ENCODE results near the gene CFAP46. TPM values are rescaled to one million over a fixed set of nuclear protein-coding genes. Genes with fewer than 3 reads are reported as not detected.
A peak's percentile ranks its signal among the peaks of the same experiment; 100 is the strongest.
"Not testable (repeated sequence)": the region's sequence is repeated elsewhere in the genome, so short reads cannot be mapped to it uniquely, and the experiment has no call there.

CFAP46 gene
- total and polyA plus RNA-seq, 2 experiments from 2014 or later, result 0.20 to 0.22 TPM

DNA sequence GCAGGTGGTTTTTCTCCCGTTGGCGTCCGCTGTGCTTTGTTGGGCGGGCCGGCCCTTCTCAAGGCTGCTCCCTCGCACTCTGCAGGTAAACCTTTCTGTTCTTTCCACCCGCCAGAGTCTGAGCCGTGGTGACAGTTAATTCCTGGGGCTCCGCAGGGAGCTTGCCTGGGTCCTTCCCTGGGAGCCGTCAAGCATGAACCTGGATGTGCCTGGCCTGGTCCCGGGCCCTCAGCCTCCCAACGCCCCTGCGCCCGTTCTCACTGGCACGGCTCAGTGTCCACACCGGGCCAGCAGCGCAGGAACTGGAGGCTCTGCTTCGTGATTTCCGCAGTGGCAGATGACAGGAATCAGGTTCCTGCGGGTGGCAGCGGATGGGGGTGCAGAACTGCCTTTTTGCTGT lies 145.5 kb downstream of the CFAP46 start:
- Histone ChIP-seq H3K4me2 (ENCODE audit: unreplicated experiment) (no peak overlapping the region), H3K27me3 (replicated peaks; ENCODE audit: insufficient read depth) (peaks cover 6% of the 10 kb centered on the region), H3K9me2 (ENCODE audit: insufficient read depth) (no peaks in the 10 kb centered on the region), H3K79me2 (ENCODE audit: insufficient read depth) (no peaks in the 10 kb centered on the region), H3K4me1 (ENCODE audit: insufficient read depth) (no peaks in the 10 kb centered on the region), H3K4me3 (no peak overlapping the region), H3F3A (ENCODE audit: insufficient read depth) (no peaks in the 10 kb centered on the region), H3K9me3 (ENCODE audit: low read depth) (no peaks in the 10 kb centered on the region), H4K20me1 (ENCODE audit: insufficient read depth) (no peaks in the 10 kb centered on the region), H3K9ac (no peak overlapping the region), H3K36me3 (ENCODE audit: low read depth) (no peaks in the 10 kb centered on the region), H2AFZ (no peak overlapping the region), H3K27ac (no peak overlapping the region)
- TF ChIP-seq EZH2phosphoT487 (IDR thresholded peaks at IDR 0.05; ENCODE audit: insufficient read depth, low read depth), result no peak
- TF ChIP-seq EZH2 (IDR thresholded peaks at IDR 0.05; ENCODE audit: insufficient read depth, poor library complexity, severe bottlenecking), result no peak
- DNase-seq, result no peak
- in situ Hi-C loops (cut with MboI), result no loop called here
- 73 to 76% methylated on average over 21 of the region's 21 CpGs for WGBS, 2 experiments (ENCODE audit: low coverage in 1 of 2, low lambda C conversion rate in 2 of 2, missing lambda C conversion rate in 2 of 2)

DNA sequence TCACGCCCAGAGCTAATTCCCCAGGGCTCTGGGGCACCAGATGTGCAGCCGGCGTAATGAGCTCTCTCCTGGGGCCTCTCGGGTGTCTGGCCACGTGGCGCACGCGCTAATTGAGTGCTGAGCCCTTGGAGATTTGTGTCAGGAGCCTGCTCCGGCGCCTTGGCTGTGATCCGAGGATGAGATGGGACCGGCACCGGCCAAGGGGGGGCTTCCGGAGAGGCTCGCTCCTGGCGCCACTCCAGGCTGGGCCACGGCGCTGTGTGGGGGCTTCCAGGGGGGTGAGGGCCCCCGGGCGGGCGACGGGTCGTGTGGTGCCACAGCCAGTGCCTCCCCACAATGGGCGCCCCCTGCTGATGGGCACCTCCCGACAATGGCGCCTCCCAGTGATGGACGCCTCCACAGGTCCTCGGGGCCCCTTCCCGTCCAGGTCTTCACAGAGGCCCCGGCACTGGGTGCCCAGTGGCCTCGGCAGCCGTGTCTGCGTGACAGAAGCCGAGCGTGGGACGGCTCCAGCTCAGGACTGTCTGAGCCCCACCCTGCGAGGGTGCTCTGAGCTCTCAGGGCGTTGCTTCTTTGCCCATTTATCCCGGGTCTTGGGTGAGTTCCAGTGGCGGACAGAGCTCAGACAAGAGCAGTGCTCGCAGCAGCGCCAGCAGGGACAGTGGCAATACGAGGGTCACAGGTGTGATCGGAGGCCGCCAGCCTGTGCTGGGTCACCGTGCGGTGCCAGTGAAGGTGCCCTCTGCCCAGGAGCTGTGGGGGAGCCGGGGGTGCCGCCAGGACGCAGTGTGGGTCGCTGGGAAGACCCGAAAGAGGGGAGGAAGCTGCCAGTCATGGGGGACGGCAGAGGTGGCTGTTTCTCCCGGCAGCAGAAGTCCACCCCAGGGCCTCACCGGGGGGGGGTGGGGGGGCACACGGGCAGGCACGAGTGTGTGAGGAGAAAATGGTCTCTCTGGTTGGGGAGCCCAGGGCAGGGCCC lies 148.2 kb downstream of the CFAP46 start:
- TF ChIP-seq EZH2phosphoT487 (IDR thresholded peaks at IDR 0.05; ENCODE audit: insufficient read depth, low read depth) (no peak), EZH2 (IDR thresholded peaks at IDR 0.05; ENCODE audit: insufficient read depth, poor library complexity, severe bottlenecking) (no peak)
- Histone ChIP-seq H2AFZ (no peak overlapping the region), H3K4me2 (ENCODE audit: unreplicated experiment) (no peak overlapping the region), H3K4me3 (no peak overlapping the region), H3K4me1 (ENCODE audit: insufficient read depth) (no peaks in the 10 kb centered on the region), H3K9me2 (ENCODE audit: insufficient read depth) (no peaks in the 10 kb centered on the region), H3K9me3 (ENCODE audit: low read depth) (no peaks in the 10 kb centered on the region), H3K79me2 (ENCODE audit: insufficient read depth) (no peaks in the 10 kb centered on the region), H3K27me3 (replicated peaks; ENCODE audit: insufficient read depth) (peaks cover 15% of the 10 kb centered on the region), H3K9ac (no peak overlapping the region), H3K27ac (no peak overlapping the region), H4K20me1 (ENCODE audit: insufficient read depth) (no peaks in the 10 kb centered on the region), H3K36me3 (ENCODE audit: low read depth) (no peaks in the 10 kb centered on the region), H3F3A (ENCODE audit: insufficient read depth) (no peaks in the 10 kb centered on the region)
- in situ Hi-C loops (cut with MboI), result no loop called here
- peak; percentile 30 for DNase-seq
- 34 to 47% methylated on average over 37 to 53 of the region's 57 CpGs for whole genome bisulfite sequencing, 2 experiments (ENCODE audit: low coverage in 1 of 2, low lambda C conversion rate in 2 of 2, missing lambda C conversion rate in 2 of 2)

- Histone ChIP-seq H3K4me1 (ENCODE audit: insufficient read depth) (no peaks in the 10 kb centered on the region), H3F3A (ENCODE audit: insufficient read depth) (no peaks in the 10 kb centered on the region), H3K36me3 (ENCODE audit: low read depth) (no peaks in the 10 kb centered on the region), H3K9me3 (ENCODE audit: low read depth) (no peaks in the 10 kb centered on the region), H3K9ac (no peak overlapping the region), H3K9me2 (ENCODE audit: insufficient read depth) (no peaks in the 10 kb centered on the region), H3K4me3 (no peak overlapping the region), H2AFZ (no peak overlapping the region), H3K27me3 (replicated peaks; ENCODE audit: insufficient read depth) (peaks cover 23% of the 10 kb centered on the region), H4K20me1 (ENCODE audit: insufficient read depth) (no peaks in the 10 kb centered on the region), H3K27ac (no peak overlapping the region), H3K4me2 (ENCODE audit: unreplicated experiment) (no peak overlapping the region), H3K79me2 (ENCODE audit: insufficient read depth) (no peaks in the 10 kb centered on the region)
- in situ Hi-C loops (cut with MboI), result no loop called here
- WGBS, 2 experiments (ENCODE audit: low coverage in 1 of 2, low lambda C conversion rate in 2 of 2, missing lambda C conversion rate in 2 of 2), result 81 to 90% methylated on average over 7 to 9 of the region's 9 CpGs
- DNase-seq, result no peak
- TF ChIP-seq EZH2phosphoT487 (IDR thresholded peaks at IDR 0.05; ENCODE audit: insufficient read depth, low read depth), result no peak
These were observed 149.2 kb downstream of the CFAP46 start for GRCh38 chr10:132793213-132793612.

DNA sequence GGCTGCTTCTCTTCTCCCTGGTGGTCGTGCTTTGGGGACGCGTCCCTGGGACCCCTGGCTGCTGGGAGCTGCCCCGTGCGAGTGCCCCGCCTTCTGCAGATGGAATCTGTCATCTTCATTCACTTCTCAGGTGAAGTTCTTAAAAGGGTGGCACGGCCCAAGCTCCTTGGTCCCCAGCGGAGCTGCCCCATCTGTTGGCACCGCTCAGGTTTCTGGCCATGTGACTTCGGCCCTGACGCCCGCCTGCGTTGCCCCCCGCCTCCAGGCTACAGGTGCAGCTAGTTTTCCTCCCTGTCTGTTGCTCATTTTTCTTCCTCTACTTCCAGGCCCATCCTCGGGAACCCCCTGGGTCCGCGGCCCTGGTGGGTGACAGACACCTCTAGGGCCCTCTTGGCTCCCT lies 149.6 kb downstream of the CFAP46 start:
- in situ Hi-C loops (cut with MboI), result no loop called here
- no peaks in the 10 kb centered on the region for H3K79me2 ChIP-seq (ENCODE audit: insufficient read depth)

DNA sequence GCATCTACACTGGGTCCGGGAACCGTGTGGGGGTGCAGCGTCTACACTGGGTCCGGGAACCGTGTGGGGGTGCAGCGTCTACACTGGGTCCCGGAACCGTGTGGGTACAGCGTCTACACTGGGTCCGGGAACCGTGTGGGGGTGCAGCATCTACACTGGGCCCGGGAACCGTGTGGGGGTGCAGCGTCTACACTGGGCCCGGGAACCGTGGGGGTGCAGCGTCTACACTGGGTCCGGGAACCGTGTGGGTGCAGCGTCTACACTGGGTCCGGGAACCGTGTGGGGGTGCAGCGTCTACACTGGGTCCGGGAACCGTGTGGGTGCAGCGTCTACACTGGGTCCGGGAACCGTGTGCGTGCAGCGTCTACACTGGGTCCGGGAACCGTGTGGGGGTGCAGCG lies 150.3 kb downstream of the CFAP46 start:
- H3K27ac ChIP-seq; H3K9ac ChIP-seq; in situ Hi-C loops (cut with MboI); H3F3A ChIP-seq (ENCODE audit: insufficient read depth); H3K36me3 ChIP-seq (ENCODE audit: low read depth); H4K20me1 ChIP-seq (ENCODE audit: insufficient read depth); H3K4me3 ChIP-seq; DNase-seq; H2AFZ ChIP-seq; H3K4me1 ChIP-seq (ENCODE audit: insufficient read depth); H3K9me3 ChIP-seq (ENCODE audit: low read depth); H3K4me2 ChIP-seq (ENCODE audit: unreplicated experiment); H3K79me2 ChIP-seq (ENCODE audit: insufficient read depth); H3K9me2 ChIP-seq (ENCODE audit: insufficient read depth): not testable (repeated sequence)
- 90% methylated on average over 33 of the region's 33 CpGs; no CpG with 5 or more reads in 1 of the 2 experiments for WGBS, 2 experiments (ENCODE audit: low coverage in 1 of 2, low lambda C conversion rate in 2 of 2, missing lambda C conversion rate in 2 of 2)
- peaks cover 25% of the 10 kb centered on the region for H3K27me3 ChIP-seq (replicated peaks; ENCODE audit: insufficient read depth)

More for the DNA sequence above, 149.6 kb downstream of the CFAP46 start:
- Histone ChIP-seq H4K20me1 (ENCODE audit: insufficient read depth) (no peaks in the 10 kb centered on the region), H3K4me1 (ENCODE audit: insufficient read depth) (no peaks in the 10 kb centered on the region), H3K9me2 (ENCODE audit: insufficient read depth) (no peaks in the 10 kb centered on the region), H3K27me3 (replicated peaks; ENCODE audit: insufficient read depth) (peaks cover 27% of the 10 kb centered on the region), H3K4me2 (ENCODE audit: unreplicated experiment) (no peak overlapping the region), H3K36me3 (ENCODE audit: low read depth) (no peaks in the 10 kb centered on the region), H3K9ac (no peak overlapping the region), H2AFZ (no peak overlapping the region), H3K4me3 (no peak overlapping the region), H3F3A (ENCODE audit: insufficient read depth) (no peaks in the 10 kb centered on the region), H3K9me3 (ENCODE audit: low read depth) (no peaks in the 10 kb centered on the region), H3K27ac (no peak overlapping the region)
- DNase-seq, result no peak
- 60 to 66% methylated on average over 17 of the region's 17 CpGs for WGBS, 2 experiments (ENCODE audit: low coverage in 1 of 2, low lambda C conversion rate in 2 of 2, missing lambda C conversion rate in 2 of 2)
- TF ChIP-seq EZH2 (IDR thresholded peaks at IDR 0.05; ENCODE audit: insufficient read depth, poor library complexity, severe bottlenecking) (no peak), EZH2phosphoT487 (IDR thresholded peaks at IDR 0.05; ENCODE audit: insufficient read depth, low read depth) (no peak)

Data from GM23248 (cell line).